Activated CD8-positive, alpha-beta memory T cell treated with anti-CD3 and anti-CD28 coated beads for 4 hours (primary cell): Measurements from ENCODE around the gene UGT3A2.
"Not testable (repeated sequence)": the region's sequence is repeated elsewhere in the genome, so short reads cannot be mapped to it uniquely, and the experiment has no call there.

Experiments used
- DNase-seq, 2 donors: peaks; one replicate each; pipeline ENCODE4 v3.0.0-alpha.2; 2020; ENCODE audit warnings: low read depth in 2 of 2

The UGT3A2 gene

DNA sequence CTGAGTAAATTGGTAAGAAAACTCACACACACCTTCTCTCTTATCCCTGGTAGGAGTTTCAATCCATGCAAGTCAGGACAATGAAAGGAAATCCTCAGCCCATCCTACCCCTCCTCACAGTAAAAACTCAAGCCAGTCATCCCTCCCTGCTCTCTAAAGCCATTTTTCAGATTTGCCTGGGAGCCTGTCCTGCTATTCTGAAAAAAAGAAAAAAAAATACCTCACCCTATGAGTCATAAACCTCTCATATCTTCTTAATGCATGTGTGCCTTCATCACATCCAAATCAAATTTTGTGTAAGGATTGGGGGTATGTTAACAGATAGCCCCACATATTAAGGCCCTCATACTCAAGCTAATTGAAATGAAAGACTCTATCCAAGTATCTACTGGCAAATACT is 14.1 kb downstream of the UGT3A2 start:
- no peak for DNase-seq

DNA sequence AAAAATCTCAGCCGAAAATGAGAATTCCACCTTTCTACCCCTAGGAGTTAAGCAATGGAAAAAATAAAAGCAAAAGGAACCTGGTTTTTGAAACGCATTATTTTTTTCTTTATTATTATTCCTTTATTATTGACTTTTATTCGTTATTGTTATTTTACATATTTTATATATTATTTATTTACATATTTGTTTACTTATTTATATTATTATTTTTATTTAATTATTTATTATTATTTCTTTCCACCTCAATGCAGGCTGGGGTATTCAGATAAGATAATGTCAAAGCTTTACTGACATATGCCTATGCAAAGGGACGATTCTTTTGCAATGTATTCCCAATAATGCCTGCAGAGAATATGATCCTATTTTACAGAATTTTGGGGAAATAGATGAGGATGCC is 16.7 kb downstream of the UGT3A2 start:
- no peak for DNase-seq

DNA sequence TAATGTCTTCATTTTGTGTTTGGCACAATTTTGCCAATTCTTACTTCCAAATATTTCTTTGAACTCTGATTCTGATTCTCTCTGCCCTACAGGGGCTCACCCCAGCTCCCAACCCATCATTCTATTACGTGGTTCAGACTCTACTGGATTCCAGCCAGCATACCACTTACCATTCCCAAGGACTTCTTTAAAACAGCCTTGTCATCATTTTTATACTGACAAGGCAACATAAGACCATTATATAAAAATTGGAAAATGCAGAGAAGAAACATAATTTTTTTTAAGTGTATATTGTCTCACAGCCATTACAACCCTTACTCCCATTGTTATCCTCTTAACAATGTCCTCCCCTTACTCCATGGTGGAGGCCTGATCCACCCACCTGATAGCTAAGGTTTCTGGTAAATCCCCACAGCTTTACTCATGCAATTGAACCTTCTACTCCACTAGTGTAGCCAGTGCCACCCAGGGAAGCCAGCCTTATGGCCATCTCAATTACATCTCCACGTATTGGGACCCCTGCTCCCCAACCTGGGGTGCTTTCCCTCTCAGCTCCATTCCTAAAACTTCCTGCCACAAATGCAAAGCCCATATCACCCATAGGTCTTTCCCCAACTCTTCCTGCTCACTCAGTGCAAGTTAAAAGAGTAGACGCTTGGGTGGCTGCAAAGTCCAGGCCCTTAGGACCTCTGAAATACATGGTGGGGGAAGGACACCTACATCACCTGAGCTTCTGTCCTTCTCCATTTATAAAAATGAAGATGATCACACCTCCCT is 19.1 kb downstream of the UGT3A2 start:
- no peak for DNase-seq

DNA sequence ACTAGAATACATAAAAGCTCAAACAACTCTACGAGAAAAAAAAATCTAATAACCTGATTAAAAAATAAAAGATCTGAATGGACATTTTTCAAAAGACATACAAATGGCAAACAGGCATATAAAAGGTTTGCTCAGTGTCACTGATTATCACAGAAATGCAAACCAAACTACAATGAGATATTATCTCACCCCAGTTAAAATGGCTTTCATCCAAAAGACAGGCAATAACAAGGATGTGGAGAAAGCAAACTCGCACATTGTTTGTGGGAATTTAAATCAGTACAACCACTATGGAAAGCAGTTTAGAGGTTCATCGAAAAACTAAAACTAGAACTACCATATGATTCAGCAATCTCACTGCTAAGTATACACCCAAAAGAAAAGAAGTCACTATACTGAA is 20.8 kb downstream of the UGT3A2 start:
- no peak for DNase-seq

DNA sequence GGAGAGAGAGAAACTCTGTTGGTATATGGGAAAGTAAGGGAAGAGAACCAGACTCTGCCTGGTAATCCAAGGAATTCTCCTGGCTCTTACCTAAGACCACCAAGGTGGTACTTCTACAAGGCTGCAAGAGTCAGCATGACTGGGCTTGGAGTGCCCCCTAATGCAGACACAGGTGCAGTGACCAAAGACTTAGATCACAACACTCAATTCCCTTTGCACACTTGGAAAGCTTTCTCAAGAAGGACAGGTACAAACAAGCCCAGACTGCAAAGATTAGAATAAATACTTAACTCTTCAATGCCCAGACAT is 25.2 kb downstream of the UGT3A2 start:
- DNase-seq, result no peak

DNA sequence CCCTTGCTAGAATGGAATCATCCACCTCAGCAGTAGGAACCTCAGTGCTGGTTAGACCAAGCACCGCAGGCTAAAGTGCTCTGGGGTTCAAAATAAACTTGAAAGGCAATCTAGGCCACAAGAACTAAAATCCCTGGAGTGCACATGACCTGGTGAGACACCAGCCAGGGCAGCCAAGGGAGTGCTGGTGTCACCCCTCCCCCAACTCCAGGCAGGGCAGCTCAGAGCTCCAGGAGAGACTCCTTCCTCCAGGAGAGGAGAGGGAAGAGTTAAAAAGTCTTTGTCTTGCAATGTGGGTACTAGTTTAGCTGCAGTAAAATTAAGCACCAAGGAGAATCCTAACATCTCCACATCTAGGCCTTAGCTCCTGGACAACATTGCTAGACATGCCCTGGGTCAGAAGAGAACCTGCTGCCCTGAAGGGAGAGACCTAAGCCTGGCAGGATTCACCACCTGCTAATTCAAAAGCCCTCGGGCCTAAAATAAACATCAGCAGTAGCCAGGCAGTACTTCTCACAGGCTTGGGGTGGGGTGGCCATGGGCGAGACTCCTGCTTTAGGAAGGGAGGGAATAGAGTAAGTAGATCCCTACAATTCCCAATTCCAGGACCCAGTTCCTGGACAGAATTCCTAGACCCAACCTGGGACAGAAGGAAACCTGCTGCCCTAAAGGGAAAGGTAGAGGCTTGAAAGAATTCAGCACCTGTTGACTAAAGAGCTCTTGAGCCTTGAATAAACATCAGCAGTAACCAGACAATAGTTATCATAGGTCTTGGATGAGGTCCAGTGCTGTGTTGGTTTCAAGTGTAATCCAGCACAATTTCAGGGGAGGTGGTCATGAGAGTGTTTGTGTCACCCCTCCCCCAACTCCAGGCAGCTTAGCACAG is 25.8 kb downstream of the UGT3A2 start:
- DNase-seq, result no peak

DNA sequence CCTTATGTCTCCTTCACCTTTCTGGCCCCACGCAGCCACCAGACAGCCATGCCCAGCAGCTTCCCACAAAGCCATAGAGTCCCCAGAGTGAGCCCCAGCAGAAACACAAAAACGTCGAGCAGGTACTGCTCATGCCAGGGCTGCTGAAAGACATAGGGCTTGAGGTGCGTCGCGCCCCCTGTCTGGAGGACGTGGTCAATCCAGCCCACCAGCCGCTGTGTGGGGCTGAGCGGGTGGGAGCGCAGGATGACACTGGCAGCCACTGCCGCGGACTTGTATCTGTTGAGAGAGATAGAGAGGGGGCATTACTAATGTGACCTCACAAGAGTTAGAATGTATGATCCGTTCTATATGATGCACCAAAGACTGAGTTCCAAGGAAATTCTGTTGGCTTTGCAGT is 31.0 kb downstream of the UGT3A2 start:
- DNase-seq, result no peak

DNA sequence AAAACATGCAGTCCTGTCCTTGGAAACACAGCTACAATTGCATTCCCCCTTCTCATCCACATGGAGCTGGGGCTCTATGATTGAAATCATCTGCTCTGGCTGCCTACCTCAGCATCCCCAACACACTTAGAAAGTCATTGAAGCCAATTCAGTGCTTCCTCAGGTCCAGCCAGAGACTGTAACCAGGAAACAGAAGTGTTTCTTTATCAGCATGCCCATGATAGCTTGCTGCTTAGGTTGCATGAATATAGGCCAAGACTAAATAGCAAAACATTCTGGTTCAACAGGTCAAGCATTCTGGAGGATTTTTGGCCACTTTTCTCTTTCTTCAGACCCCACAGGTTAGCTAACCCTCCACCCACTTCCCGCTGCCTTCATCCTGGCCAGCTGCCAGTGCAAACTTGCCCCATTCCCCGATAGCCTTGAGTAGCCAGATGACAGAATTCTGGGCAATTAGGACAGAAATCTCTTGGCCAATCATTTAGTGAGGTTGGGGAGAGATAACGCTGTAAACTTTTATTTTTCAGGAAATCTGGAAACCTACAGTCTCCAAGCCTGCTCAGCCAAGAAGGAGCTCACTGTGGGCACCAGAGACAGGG is 32.0 kb downstream of the UGT3A2 start:
- not testable (repeated sequence) for DNase-seq

DNA sequence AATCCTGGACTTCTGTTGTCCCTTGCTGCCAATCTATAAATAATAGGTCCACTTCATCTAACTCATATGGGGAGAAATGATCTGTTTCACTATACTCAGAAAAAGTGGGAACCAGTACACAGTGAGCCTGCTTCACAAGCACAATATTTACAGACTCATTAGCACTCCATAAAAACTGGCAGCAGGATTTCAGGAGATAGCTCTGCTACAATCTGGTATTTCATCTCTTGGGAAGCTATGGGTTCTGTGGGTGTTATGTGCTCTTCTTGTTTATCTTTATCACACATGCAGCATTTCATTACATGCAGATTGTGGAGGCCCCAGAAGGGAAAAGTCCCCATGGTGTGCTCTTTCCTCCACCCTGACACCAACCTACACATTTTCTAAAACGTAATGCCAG is 33.2 kb downstream of the UGT3A2 start:
- DNase-seq, result no peak

DNA sequence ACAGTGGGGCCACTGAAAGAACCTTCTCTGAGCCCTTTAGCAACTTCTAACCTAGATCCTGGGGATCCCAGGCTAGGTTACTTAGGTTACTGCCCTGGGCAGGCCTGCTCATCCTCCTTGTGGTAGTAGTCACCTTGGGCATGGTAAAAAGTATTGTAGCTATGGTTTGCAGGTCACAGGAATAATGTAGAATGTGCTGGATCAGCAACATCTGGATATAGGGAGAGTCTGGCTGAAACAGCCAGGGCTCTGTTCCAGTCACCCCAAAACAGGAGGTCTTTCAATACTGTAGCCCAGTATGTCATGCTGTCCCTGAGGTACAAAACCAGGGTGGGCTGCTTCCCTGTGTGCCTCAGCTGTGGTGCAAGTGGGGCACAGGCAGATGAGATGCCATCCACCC is 33.6 kb downstream of the UGT3A2 start:
- DNase-seq, result no peak

DNA sequence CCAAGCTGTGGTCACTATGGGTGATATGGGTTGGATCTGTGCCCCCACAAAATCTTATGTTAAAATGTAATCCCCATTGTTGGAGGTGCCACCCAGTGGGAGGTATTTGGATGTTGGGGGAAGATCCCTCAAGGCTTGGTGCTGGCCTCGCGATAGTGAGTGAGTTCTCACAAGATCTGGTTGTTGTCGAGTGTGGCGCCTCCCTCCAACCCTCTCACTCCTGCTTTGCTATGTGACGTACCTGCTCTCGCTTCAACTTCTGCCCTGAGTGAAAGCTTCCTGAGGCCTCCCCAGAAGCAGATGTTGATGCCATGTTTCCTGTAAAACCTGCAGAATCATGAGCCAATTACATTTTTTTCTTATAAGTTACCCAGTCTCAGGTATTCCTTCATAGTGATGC is 35.5 kb downstream of the UGT3A2 start:
- no peak for DNase-seq

DNA sequence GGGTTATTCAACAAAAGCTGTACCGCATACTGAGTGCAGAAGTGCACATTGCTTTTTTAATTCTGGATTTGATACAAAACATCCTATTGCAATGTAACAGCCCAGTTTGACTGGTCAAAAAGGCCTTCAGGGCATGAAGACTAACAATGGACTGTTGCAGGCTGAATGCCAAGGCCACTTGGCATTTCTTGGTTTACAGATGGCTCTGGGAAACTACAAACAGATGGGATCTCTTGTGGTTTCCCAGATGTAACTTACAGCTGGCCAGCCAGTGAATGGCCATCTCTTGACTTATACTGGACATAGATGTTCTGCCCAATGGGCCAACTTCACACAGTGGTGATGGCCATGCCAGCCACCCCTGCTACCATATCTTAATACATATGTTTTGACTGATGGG is 36.8 kb downstream of the UGT3A2 start:
- no peak for DNase-seq

DNA sequence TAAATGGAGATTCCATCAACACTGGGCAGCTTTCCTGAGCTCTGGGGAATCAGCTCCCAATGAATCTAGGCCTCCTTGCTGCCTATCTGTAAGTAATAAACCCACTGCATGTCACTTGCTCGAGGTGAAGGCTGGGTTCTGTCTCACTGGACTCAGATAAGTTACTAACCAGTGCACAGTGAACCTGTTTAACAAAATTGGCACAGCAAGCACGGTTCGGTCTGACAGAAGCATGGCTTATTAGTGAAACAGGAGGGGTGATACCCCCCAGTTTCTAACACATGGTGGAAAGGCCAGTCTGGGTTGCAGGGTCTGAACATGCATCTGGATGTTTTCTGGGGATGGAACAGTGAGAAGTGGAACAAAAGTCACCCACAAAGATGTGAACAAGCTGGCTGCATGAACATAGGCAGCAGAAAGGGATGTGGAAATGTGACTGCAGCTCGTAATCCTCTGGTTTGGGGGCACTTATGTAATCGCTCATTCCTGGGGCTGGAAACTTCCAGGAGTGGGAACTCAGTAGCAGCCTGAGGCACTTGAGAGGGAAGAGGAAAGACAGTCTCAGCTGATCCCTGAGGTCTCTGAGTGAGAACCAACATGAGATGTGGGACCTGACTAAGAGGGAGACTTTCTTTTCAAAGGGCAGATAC is 37.7 kb downstream of the UGT3A2 start:
- no peak for DNase-seq

DNA sequence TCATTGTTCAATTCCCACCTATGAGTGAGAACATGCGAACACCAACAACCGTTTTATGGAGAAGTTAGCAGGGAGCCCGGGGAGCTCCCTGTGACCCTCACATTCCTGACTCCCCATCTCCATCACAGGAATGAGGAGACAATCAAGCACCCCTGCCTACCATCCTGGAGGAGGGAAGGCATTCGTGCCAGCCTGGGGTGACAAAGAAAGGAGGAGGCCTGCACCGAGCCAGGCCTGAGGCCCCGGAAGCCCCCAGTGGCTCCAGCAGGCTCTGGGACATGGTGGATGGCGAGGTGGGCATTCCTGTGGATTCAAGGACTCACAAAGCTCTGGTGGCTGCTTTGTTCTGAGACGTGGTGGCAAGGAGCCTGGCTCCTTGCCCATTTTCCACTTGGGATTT is 39.0 kb downstream of the UGT3A2 start:
- DNase-seq, result no peak

DNA sequence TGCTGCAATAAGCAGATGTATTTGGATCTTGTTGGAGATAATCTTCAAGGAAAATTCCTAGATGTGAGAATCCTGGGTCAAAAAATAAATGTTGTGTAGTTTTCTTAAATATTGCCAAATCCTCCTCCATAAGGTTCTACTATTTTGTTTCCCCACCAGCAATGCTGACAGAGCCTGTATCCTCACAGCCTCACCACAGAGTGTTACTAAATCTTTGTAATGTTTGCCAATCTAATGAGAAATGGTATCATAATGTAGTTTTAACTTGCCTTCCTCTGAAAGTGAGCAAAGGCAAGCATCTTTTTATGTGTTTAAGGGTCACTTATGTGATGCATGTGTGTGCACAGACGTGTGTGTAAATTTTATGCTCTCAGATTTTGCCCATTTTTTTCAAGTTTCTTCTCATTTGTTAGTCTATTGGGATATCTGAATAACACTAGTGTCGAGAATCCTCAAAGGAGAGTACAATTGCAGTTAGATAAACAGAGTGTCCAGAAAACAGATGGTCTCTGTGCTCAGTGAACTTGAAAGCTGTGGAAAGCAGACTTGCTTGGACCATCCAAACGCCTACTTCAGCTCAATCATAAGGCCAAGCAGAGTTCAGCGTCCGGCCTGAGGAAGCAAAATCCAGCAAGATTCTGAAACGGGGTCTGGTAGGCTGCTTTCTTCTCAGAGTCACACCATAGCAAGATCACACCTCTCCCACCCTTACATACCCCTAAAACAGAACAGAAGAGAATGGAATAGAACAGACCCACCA is 39.8 kb downstream of the UGT3A2 start:
- no peak for DNase-seq

DNA sequence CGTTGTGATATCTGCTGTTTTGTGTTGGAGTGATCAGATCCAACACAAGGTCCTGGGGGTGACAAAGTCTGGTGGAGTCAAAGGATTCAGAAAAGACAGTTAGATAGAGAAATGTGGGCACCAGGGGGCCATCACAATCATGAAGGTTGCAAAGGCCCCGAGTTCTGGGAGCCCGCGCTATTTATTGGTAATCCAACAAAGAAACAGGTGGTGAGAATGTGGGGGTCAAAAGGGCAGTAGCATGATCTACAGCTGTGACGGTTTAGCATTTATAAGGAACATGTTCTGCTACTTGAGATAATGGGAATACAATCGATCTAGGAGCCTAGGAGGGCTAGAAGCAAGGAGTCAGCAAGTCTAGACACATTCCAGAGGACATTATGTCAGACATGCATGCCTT is 44.4 kb downstream of the UGT3A2 start:
- not testable (repeated sequence) for DNase-seq

DNA sequence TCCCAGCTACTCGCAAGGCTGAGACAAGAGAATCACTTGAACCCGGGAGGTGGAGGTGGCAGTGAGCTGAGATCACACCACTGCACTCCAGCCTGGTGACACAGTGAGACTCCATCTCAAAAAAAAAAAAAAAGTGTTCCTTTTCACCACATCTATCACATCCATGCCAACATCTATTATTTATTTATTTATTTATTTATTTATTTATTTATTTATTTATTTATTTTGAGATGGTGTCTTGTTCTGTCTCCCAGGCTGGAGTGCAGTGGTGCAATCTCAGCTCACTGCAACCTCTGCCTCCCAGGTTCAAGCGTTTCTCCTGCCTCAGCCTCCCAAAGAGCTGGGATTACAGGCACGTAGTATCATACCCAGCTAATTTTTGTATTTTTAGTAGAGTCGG is 47.1 kb downstream of the UGT3A2 start:
- DNase-seq, result not testable (repeated sequence)

DNA sequence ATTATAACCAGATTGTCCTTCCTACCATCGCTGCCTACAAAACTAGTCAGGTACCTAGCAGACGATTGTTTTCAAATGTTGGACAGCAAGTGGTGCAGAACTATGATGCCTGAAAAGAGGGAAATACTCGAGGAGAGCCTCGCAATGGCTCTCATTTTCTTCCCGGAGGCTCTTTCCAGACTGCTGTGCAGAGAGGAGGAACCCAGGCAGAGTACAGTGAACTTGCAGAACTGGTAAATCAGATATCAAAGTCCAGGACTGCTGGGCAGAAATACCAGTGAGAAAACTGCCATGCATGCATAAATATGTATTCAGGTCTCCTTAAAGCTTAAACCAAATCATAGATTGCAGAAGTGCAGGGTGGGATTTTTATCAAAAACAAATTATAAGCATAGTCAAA is 49.1 kb downstream of the UGT3A2 start:
- DNase-seq, result no peak

DNA sequence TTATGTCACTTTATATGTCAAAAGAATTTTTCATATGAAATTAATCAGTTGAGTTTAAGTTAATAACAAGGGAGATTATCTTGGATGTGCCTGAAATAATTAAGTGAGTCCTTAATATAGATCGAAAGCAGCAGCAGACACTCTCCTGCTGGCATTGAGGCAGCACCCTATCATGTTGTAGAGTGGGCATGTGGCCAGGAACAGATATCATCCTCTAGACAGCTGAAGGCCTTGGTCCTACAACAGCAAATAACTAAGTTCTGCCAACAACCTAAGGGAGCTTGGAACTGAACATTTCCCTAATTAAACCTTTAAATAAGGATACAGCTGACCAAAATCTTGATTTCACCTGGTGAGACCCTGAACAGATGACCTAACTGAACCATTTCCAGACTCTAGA is 49.7 kb downstream of the UGT3A2 start:
- DNase-seq, result no peak

DNA sequence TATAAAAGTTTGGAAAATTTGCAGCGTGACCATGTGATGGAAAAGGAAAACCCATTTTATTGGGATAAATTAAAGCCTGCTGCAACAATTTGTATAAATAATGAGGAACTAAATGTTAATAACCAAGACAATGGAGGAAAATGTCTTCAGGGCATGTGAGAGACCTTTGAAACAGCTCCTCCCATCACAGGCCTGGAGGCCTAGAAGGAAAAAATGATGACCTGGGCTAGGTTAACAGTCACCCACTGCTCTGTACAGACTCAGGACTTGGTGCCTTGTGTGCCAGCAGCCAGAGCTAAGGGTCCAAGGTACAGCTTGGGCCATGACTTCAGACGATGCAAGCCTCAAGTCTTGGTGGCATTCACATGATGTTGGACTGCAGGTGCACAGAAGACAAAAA is 53.5 kb downstream of the UGT3A2 start:
- DNase-seq, result no peak

DNA sequence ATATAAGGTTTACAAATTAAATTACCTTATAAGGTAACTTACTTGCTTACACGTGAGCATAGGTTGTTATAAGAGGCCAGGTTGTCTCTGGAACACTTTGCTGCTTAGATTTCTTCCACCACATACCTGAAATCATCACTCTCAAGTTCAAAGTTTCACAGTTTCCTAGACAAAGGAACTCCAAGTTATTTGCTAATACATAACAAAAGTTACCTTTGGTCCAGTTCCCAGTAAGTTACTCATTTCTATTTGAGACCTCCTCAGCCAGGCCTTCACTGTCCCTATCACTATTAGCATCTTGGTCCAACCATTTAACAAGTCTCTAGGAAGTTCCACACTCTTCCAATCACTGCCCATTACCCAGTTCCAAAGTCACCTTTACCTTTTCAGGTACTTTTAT is 57.0 kb downstream of the UGT3A2 start:
- no peak for DNase-seq

DNA sequence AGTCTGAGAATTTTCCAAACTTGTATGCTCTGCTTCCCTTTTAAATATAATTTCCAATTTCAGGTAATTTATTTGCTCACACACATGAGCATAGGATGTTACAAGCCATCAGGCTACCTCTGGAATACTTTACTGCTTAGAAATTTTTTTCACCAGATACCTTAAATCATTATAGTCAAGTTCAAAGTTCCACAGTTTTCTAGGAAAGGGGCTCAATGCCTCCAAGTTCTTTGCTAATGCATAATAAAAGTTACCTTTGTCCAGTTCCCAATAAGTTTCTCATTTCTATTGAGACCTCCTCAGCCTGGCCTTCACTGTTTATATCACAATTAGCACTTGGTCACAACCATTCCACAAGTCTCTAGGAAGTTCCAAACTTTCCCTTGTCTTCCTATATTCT is 59.3 kb downstream of the UGT3A2 start:
- DNase-seq, result no peak
